ENCODE data around the gene CUX1.

DNA sequence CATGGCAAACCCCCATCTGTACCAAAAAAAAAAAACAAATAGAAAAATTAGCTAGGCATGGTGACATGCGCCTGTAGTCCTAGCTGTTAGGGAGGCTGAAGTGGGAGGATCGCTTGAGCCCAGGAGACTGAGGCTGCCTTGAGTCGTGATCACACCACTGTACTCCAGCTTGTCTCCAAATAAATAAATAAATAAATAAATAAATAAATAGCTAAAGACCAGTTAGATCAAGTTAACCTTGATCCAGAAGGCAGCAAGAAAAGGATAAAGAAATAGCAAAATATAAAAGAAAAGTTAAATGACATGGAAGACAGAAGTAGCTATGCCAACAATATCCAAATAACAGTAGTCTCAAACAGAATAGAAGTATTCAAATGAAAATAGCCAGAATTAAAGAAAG is 337.0 kb downstream of the CUX1 start:
- TF ChIP-seq CTCF (IDR thresholded peaks at IDR 0.05; ENCODE audit: insufficient read depth, low read depth, low read length) (no peak), EZH2 (IDR thresholded peaks at IDR 0.05; ENCODE audit: insufficient read depth, low read length) (no peak)

Data from astrocyte (in vitro differentiated cells and primary cell).